Esophagus (tissue), 2 donors: Measurements from ENCODE around the gene KRTAP10-9. TPM values are rescaled to one million over a fixed set of nuclear protein-coding genes. Genes with fewer than 3 reads are reported as not detected.

Source experiments
- H3K27ac ChIP-seq, 2 donors: one replicate each; pipeline ENCODE4 v1.5.1; 2013; ENCODE audit warnings: low read depth in 2 of 2, mild to moderate bottlenecking in 2 of 2, inconsistent platforms in 1 of 2, low read length in 1 of 2, moderate library complexity in 1 of 2
- H3K27me3 ChIP-seq, 2 donors: one replicate each; pipeline ENCODE4 v1.6.1; 2013; ENCODE audit warnings: low read length in 2 of 2, control low read depth in 1 of 2, mild to moderate bottlenecking in 1 of 2; ENCODE audit not compliant: insufficient read depth in 2 of 2, control insufficient read depth in 1 of 2
- H3K36me3 ChIP-seq, 2 donors: one replicate each; pipeline ENCODE4 v1.6.1; 2013; ENCODE audit warnings: low read length in 1 of 2; ENCODE audit not compliant: control insufficient read depth in 2 of 2, insufficient read depth in 2 of 2
- H3K4me1 ChIP-seq, 2 donors: one replicate each; pipeline ENCODE4 v1.6.1; 2013; ENCODE audit warnings: low read length in 1 of 2; ENCODE audit not compliant: control insufficient read depth in 2 of 2, insufficient read depth in 2 of 2
- H3K4me3 ChIP-seq, 2 donors: one replicate each; pipeline ENCODE4 v1.5.1; 2013; ENCODE audit warnings: low read length in 2 of 2, mild to moderate bottlenecking in 2 of 2, low read depth in 1 of 2, moderate library complexity in 1 of 2
- H3K9me3 ChIP-seq, 2 donors: one replicate each; pipeline ENCODE4 v1.6.1; 2013; ENCODE audit warnings: mild to moderate bottlenecking in 2 of 2, low read depth in 1 of 2, low read length in 1 of 2, moderate library complexity in 1 of 2; ENCODE audit not compliant: control insufficient read depth in 2 of 2, insufficient read depth in 1 of 2
- WGBS, 2 donors: extraction: QIAGEN DNeasy Blood & Tissue Kit; methylation state at CpG; one replicate each; pipeline ENCODE4 v1.1.7; 2013; 5-methylcytosine and 5-hydroxymethylcytosine counted together
- polyA plus RNA-seq, 2 donors: library from polyadenylated mRNA; stranded (reverse); fragments of 200-250 nt; gene quantifications; one replicate each; pipeline ENCODE4 v1.2.3, GENCODE V29; 2013
- donor health status: healthy with polysubstance abuse.
- donor health status: Bipolar disorder and iron deficiency.

KRTAP10-9 gene
- polyA plus RNA-seq, 2 donors, result not detected

- Histone ChIP-seq H3K27ac (no peak overlapping the region), H3K4me1 (no peaks in the 10 kb centered on the region), H3K27me3 (no peaks in the 10 kb centered on the region), H3K4me3 (no peak overlapping the region), H3K9me3 (peaks cover 2 to 9% of the 10 kb centered on the region in 2 donors), H3K36me3 (no peaks in the 10 kb centered on the region)
- 85 to 90% methylated on average over 23 to 26 of the region's 26 CpGs for WGBS, 2 donors
These were observed 13.3 kb upstream of the KRTAP10-9 start for GRCh38 chr21:44613386-44614155.

- H3K9me3 ChIP-seq, result peaks cover 2 to 9% of the 10 kb centered on the region in 2 donors
- no peak overlapping the region for H3K4me3 ChIP-seq
- WGBS, 2 donors, result 81 to 83% methylated on average over 20 of the region's 20 CpGs
- no peaks in the 10 kb centered on the region for H3K36me3 ChIP-seq
- H3K27ac ChIP-seq, result no peak overlapping the region
- no peaks in the 10 kb centered on the region for H3K27me3 ChIP-seq
- no peaks in the 10 kb centered on the region for H3K4me1 ChIP-seq
These were observed 12.7 kb upstream of the KRTAP10-9 start for GRCh38 chr21:44614161-44614631.

- Histone ChIP-seq H3K9me3 (peaks cover 2 to 9% of the 10 kb centered on the region in 2 donors), H3K4me3 (no peak overlapping the region), H3K27me3 (no peaks in the 10 kb centered on the region), H3K4me1 (no peaks in the 10 kb centered on the region), H3K36me3 (no peaks in the 10 kb centered on the region), H3K27ac (no peak overlapping the region)
- WGBS, 2 donors, result 81 to 83% methylated on average over 28 of the region's 28 CpGs
These were observed 11.9 kb upstream of the KRTAP10-9 start for GRCh38 chr21:44614961-44615391.

GRCh38 chr21:44615466-44615865 is 11.4 kb upstream of the KRTAP10-9 start:
- Histone ChIP-seq H3K4me3 (no peak overlapping the region), H3K27ac (no peak overlapping the region), H3K27me3 (no peaks in the 10 kb centered on the region), H3K9me3 (peaks cover under 1 to 8% of the 10 kb centered on the region in 2 donors), H3K4me1 (no peaks in the 10 kb centered on the region), H3K36me3 (no peaks in the 10 kb centered on the region)
- WGBS, 2 donors, result 74 to 77% methylated on average over 8 of the region's 8 CpGs

- 55 to 64% methylated on average over 17 of the region's 17 CpGs for WGBS, 2 donors
- H3K4me1 ChIP-seq, result no peaks in the 10 kb centered on the region
- H3K27ac ChIP-seq, result no peak overlapping the region
- H3K36me3 ChIP-seq, result no peaks in the 10 kb centered on the region
- H3K4me3 ChIP-seq, result no peak overlapping the region
- peaks cover 0 to 6% of the 10 kb centered on the region in 2 donors for H3K9me3 ChIP-seq
- no peaks in the 10 kb centered on the region for H3K27me3 ChIP-seq
These were observed 10.8 kb upstream of the KRTAP10-9 start for GRCh38 chr21:44615911-44616590.

GRCh38 chr21:44616591-44616926 is 10.3 kb upstream of the KRTAP10-9 start:
- Histone ChIP-seq H3K27ac (no peak overlapping the region), H3K4me3 (no peak overlapping the region), H3K36me3 (no peaks in the 10 kb centered on the region), H3K27me3 (no peaks in the 10 kb centered on the region), H3K4me1 (no peaks in the 10 kb centered on the region), H3K9me3 (peaks cover 0 to 5% of the 10 kb centered on the region in 2 donors)
- WGBS, 2 donors, result 46 to 63% methylated on average over 16 of the region's 16 CpGs

DNA sequence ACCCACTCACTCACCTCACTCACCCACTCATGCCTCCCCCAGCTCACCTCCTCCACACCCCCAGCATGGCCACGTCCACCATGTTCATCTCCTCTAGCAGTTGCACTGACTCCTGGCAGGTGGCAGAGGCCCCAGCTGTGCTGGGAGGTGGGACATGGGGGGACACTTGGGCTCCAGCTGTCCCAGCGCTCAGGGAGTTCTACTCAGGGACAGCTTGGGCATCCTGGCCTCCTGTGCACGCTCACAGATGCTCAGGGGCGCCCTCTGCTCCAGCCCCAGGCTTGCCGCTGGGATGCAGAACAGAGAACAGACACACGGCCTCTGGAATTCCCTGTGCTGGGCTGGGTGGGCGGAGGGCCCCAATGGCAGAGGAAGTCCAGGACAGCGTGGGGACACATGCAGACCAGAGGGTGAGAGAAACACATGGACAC is 9.8 kb upstream of the KRTAP10-9 start:
- Histone ChIP-seq H3K36me3 (no peaks in the 10 kb centered on the region), H3K4me1 (no peaks in the 10 kb centered on the region), H3K9me3 (peaks cover 0 to under 1% of the 10 kb centered on the region in 2 donors), H3K4me3 (no peak overlapping the region), H3K27me3 (no peaks in the 10 kb centered on the region), H3K27ac (no peak overlapping the region)
- 59 to 64% methylated on average over 8 of the region's 8 CpGs for WGBS, 2 donors

- Histone ChIP-seq H3K4me3 (no peak overlapping the region), H3K27me3 (no peaks in the 10 kb centered on the region), H3K9me3 (no peaks in the 10 kb centered on the region), H3K4me1 (no peaks in the 10 kb centered on the region), H3K36me3 (no peaks in the 10 kb centered on the region), H3K27ac (no peak overlapping the region)
- 32 to 46% methylated on average over 4 of the region's 4 CpGs for whole genome bisulfite sequencing, 2 donors
These were observed 8.4 kb upstream of the KRTAP10-9 start for GRCh38 chr21:44618504-44618903.

DNA sequence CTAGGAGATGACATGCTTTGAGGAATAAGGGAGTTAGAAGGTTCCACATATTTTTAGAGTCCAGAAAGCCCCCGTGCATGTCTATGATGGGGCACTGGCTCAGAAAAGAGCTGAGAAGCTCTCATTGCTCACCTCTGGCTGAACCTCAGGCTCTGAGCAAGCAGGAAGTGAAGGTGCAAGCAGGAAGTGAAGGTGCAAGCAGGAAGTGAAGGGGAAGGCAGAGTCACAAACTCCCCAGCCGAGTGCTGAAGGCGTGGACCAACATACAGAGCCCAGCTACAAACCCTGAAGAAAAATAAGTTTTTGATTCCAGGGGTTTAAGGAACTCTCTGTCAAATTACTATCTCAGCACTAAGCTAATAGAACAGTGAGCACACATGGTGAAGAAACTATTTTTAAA is 8.0 kb upstream of the KRTAP10-9 start:
- WGBS, 2 donors, result 64 to 67% methylated on average over 3 of the region's 3 CpGs
- no peaks in the 10 kb centered on the region for H3K4me1 ChIP-seq
- H3K4me3 ChIP-seq, result no peak overlapping the region
- H3K36me3 ChIP-seq, result no peaks in the 10 kb centered on the region
- no peaks in the 10 kb centered on the region for H3K27me3 ChIP-seq
- no peaks in the 10 kb centered on the region for H3K9me3 ChIP-seq
- no peak overlapping the region for H3K27ac ChIP-seq
